GM08714 (cell line): Measurements from ENCODE around the gene MRI1.

Experiments used
- H3K4me3 ChIP-seq: fragments of 200-500 bp; sonication (Bioruptor generic); 2 replicates; pipeline ENCODE4 v1.5.1; 2014; ENCODE audit warnings: mild to moderate bottlenecking, low read length, inconsistent platforms
- ZNF274 ChIP-seq: IDR thresholded peaks from 2 replicates; pipeline ENCODE4 v1.6.1; 2012; ENCODE audit warnings: mild to moderate bottlenecking, low read depth, low read length

Gene MRI1

GRCh38 chr19:13794757-13795589, 30.7 kb downstream of the MRI1 start, which contains the start of gene ZSWIM4:
Gene ZSWIM4 (plus strand): TSS chr19:13795443. CDS start chr19:13795649, 206 bp downstream.
- peak within 1 kb of the TSS; percentile 88 for H3K4me3 ChIP-seq
- TF ChIP-seq ZNF274, result no peak

- no peak for TF ChIP-seq ZNF274
These were observed 31.4 kb downstream of the MRI1 start for GRCh38 chr19:13795595-13796300.

GRCh38 chr19:13796301-13797057, 32.2 kb downstream of the MRI1 start:
- no peak for TF ChIP-seq ZNF274
- H3K4me3 ChIP-seq, result peak overlapping the region; percentile 86

More at GRCh38 chr19:13795595-13796300, 31.4 kb downstream of the MRI1 start:
- peak overlapping the region; percentile 86 for H3K4me3 ChIP-seq

- peak overlapping the region; percentile 86; the same call in 1 of the 2 replicates for H3K4me3 ChIP-seq
- no peak for TF ChIP-seq ZNF274
These were observed 32.7 kb downstream of the MRI1 start for GRCh38 chr19:13797058-13797440.

- TF ChIP-seq ZNF274, result no peak
- H3K4me3 ChIP-seq, result no peak overlapping the region
These were observed 33.5 kb downstream of the MRI1 start for GRCh38 chr19:13797870-13798269.

GRCh38 chr19:13799669-13800068, 35.3 kb downstream of the MRI1 start:
- no peak overlapping the region for H3K4me3 ChIP-seq
- no peak for TF ChIP-seq ZNF274

- no peak overlapping the region for H3K4me3 ChIP-seq
- TF ChIP-seq ZNF274, result no peak
These were observed 38.7 kb downstream of the MRI1 start for GRCh38 chr19:13803038-13803437.

GRCh38 chr19:13804830-13805683, 40.7 kb downstream of the MRI1 start:
- no peak for TF ChIP-seq ZNF274
- no peak overlapping the region for H3K4me3 ChIP-seq

GRCh38 chr19:13806728-13807127, 42.4 kb downstream of the MRI1 start:
- no peak overlapping the region for H3K4me3 ChIP-seq
- TF ChIP-seq ZNF274, result no peak

GRCh38 chr19:13807421-13808021, 43.2 kb downstream of the MRI1 start:
- H3K4me3 ChIP-seq, result no peak overlapping the region
- TF ChIP-seq ZNF274, result no peak

- no peak overlapping the region for H3K4me3 ChIP-seq
- no peak for TF ChIP-seq ZNF274
These were observed 44.5 kb downstream of the MRI1 start for GRCh38 chr19:13808856-13809255.

- H3K4me3 ChIP-seq, result no peak overlapping the region
- TF ChIP-seq ZNF274, result no peak
These were observed 48.2 kb downstream of the MRI1 start for GRCh38 chr19:13812544-13812943.

GRCh38 chr19:13813147-13813546, 48.8 kb downstream of the MRI1 start:
- no peak for TF ChIP-seq ZNF274
- H3K4me3 ChIP-seq, result no peak overlapping the region
